SK-N-SH treated with all-trans-retinoic acid at 6 μM for 48 hours (cell line): ENCODE data around the gene NUP214.
A peak's percentile ranks its signal among the peaks of the same experiment; 100 is the strongest.

Source experiments
- ATAC-seq: fragments of 200-7000 bp; cut with Tn5 transposase; 3 replicates; pipeline ENCODE4 v1.9.1; 2020; ENCODE audit warnings: mild to moderate bottlenecking, moderate library complexity
- ARNTL ChIP-seq: fragments of 450-650 bp; formaldehyde crosslinking; IDR thresholded peaks from 2 replicates; pipeline ENCODE4 v1.5.0; 2020; ENCODE audit warnings: low read depth, mild to moderate bottlenecking, moderate library complexity, borderline replicate concordance
- BACH2 ChIP-seq: fragments of 250-450 bp; sonication (Bioruptor Pico); IDR thresholded peaks from 2 replicates; pipeline ENCODE4 v1.9.0; 2021; ENCODE audit warnings: mild to moderate bottlenecking, borderline replicate concordance
- CSRNP3 ChIP-seq: fragments of 250-450 bp; sonication (Bioruptor Pico); IDR thresholded peaks from 2 replicates; pipeline ENCODE4 v1.5.1; 2021; ENCODE audit warnings: mild to moderate bottlenecking, moderate library complexity
- ESRRG ChIP-seq: fragments of 250-450 bp; sonication (Bioruptor Pico); IDR thresholded peaks from 2 replicates; pipeline ENCODE4 v1.6.1; 2021; ENCODE audit warnings: mild to moderate bottlenecking
- GLIS3 ChIP-seq: fragments of 250-450 bp; sonication (Bioruptor Pico); IDR thresholded peaks from 2 replicates; pipeline ENCODE4 v1.5.0; 2020; ENCODE audit warnings: mild to moderate bottlenecking, moderate library complexity
- ISL1 ChIP-seq: fragments of 250-450 bp; sonication (Bioruptor Pico); IDR thresholded peaks from 2 replicates; pipeline ENCODE4 v2.1.2; 2022; ENCODE audit warnings: mild to moderate bottlenecking, moderate library complexity
- OSR1 ChIP-seq: fragments of 250-450 bp; sonication (Bioruptor Pico); IDR thresholded peaks from 2 replicates; pipeline ENCODE4 v1.8.0; 2022; ENCODE audit warnings: moderate library complexity, mild to moderate bottlenecking, inconsistent platforms
- POU6F1 ChIP-seq: fragments of 250-450 bp; sonication (Bioruptor Pico); IDR thresholded peaks from 2 replicates; pipeline ENCODE4 v1.8.0; 2021; ENCODE audit warnings: low read depth, mild to moderate bottlenecking, moderate library complexity, borderline replicate concordance
- PPARA ChIP-seq: fragments of 250-450 bp; sonication (Bioruptor Pico); IDR thresholded peaks from 2 replicates; pipeline ENCODE4 v1.5.0; 2020; ENCODE audit warnings: mild to moderate bottlenecking, borderline replicate concordance
- RARB ChIP-seq: fragments of 250-450 bp; sonication (Bioruptor Pico); IDR thresholded peaks from 2 replicates; pipeline ENCODE4 v1.8.0; 2021; ENCODE audit warnings: mild to moderate bottlenecking, moderate library complexity
- SNAI2 ChIP-seq: fragments of 250-450 bp; sonication (Bioruptor Pico); IDR thresholded peaks from 2 replicates; pipeline ENCODE4 v1.5.0; 2020; ENCODE audit warnings: mild to moderate bottlenecking, moderate library complexity
- TCF4 ChIP-seq: fragments of 250-450 bp; sonication (Bioruptor Pico); IDR thresholded peaks from 2 replicates; pipeline ENCODE4 v1.8.0; 2021; ENCODE audit warnings: mild to moderate bottlenecking, moderate library complexity, borderline replicate concordance
- TOX ChIP-seq: fragments of 250-450 bp; sonication (Bioruptor Pico); IDR thresholded peaks from 2 replicates; pipeline ENCODE4 v1.8.0; 2021; ENCODE audit warnings: mild to moderate bottlenecking, moderate library complexity, borderline replicate concordance
- TSHZ2 ChIP-seq: fragments of 250-450 bp; sonication (Bioruptor Pico); IDR thresholded peaks from 2 replicates; pipeline ENCODE4 v1.5.0; 2020; ENCODE audit warnings: mild to moderate bottlenecking, moderate library complexity
- ZC3H10 ChIP-seq: fragments of 250-450 bp; sonication (Bioruptor Pico); IDR thresholded peaks from 2 replicates; pipeline ENCODE4 v1.5.1; 2021; ENCODE audit warnings: mild to moderate bottlenecking, moderate library complexity
- ZFP3 ChIP-seq: fragments of 250-450 bp; sonication (Bioruptor Pico); IDR thresholded peaks from 2 replicates; pipeline ENCODE4 v1.5.0; 2020; ENCODE audit warnings: mild to moderate bottlenecking, moderate library complexity
- ZFP30 ChIP-seq: fragments of 450-650 bp; formaldehyde crosslinking; IDR thresholded peaks from 2 replicates; pipeline ENCODE4 v1.5.0; 2022; ENCODE audit warnings: mild to moderate bottlenecking, moderate library complexity
- ZNF565 ChIP-seq: fragments of 450-650 bp; formaldehyde crosslinking; conservative IDR thresholded peaks from 2 replicates; pipeline ENCODE4 v1.5.0; 2020; ENCODE audit warnings: low read depth, mild to moderate bottlenecking, moderate library complexity
- ZNF70 ChIP-seq: fragments of 450-650 bp; formaldehyde crosslinking; IDR thresholded peaks from 2 replicates; pipeline ENCODE4 v1.5.0; 2020; ENCODE audit warnings: mild to moderate bottlenecking, moderate library complexity
- TF ChIP-seq, protein P1 (sequence below): fragments of 250-450 bp; sonication (Bioruptor Pico); IDR thresholded peaks from 2 replicates; pipeline ENCODE4 v1.5.1; 2020; ENCODE audit warnings: low read depth, mild to moderate bottlenecking, moderate library complexity
- TF ChIP-seq, protein P2 (sequence below): fragments of 250-450 bp; sonication (Bioruptor Pico); IDR thresholded peaks from 2 replicates; pipeline ENCODE4 v1.8.0; 2020; ENCODE audit warnings: mild to moderate bottlenecking, moderate library complexity, borderline replicate concordance

NUP214 gene

GRCh38 chr9:131179561-131180219, 54.3 kb downstream of the NUP214 start:
- ATAC-seq, result peak; percentile 77
- TF ChIP-seq ISL1 (CRISPR knock-in tag) (peak; percentile 31; the same call in 1 of the 2 replicates), TCF4 (CRISPR knock-in tag) (no peak), GLIS3 (CRISPR knock-in tag) (no peak), ZNF565 (CRISPR knock-in tag) (no peak), ZNF70 (CRISPR knock-in tag) (no peak), BACH2 (CRISPR knock-in tag) (no peak), SNAI2 (CRISPR knock-in tag) (no peak), ZFP3 (CRISPR knock-in tag) (no peak), POU6F1 (CRISPR knock-in tag) (no peak), PPARA (CRISPR knock-in tag) (0 out of 2 replicates have a peak, but pooled peaks have one; percentile 9), TSHZ2 (CRISPR knock-in tag) (no peak), ZC3H10 (CRISPR knock-in tag) (no peak)
- TF ChIP-seq, protein P1, sequence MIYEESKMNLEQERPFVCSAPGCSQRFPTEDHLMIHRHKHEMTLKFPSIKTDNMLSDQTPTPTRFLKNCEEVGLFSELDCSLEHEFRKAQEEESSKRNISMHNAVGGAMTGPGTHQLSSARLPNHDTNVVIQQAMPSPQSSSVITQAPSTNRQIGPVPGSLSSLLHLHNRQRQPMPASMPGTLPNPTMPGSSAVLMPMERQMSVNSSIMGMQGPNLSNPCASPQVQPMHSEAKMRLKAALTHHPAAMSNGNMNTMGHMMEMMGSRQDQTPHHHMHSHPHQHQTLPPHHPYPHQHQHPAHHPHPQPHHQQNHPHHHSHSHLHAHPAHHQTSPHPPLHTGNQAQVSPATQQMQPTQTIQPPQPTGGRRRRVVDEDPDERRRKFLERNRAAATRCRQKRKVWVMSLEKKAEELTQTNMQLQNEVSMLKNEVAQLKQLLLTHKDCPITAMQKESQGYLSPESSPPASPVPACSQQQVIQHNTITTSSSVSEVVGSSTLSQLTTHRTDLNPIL, result no peak

DNA sequence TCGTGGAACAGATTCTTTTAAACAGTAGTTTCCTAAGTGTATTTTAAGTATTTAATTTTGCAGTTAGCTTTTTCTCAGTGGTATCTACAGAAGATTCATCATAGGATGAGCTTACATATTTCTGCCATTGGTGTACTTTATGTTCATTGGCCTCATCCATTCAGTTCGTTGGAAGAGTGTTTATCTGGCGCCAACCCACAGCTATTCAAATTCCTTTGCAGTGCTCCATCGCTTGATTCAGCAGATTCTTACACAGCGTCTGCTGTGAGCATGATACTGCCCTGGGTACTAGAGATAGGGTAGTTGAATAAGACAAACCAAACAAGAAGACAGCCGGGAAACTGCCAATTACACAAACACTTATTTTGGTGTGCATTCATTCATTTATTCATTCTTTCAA, 55.1 kb downstream of the NUP214 start:
- TF ChIP-seq OSR1 (CRISPR knock-in tag), result no peak
- TF ChIP-seq PPARA (CRISPR knock-in tag), result no peak
- TF ChIP-seq ARNTL (CRISPR knock-in tag), result no peak
- TF ChIP-seq BACH2 (CRISPR knock-in tag), result no peak
- no peak for TF ChIP-seq TOX
- TF ChIP-seq ZFP3 (CRISPR knock-in tag), result no peak
- TF ChIP-seq TCF4 (CRISPR knock-in tag), result no peak
- no peak for TF ChIP-seq ZFP30 (CRISPR knock-in tag)
- TF ChIP-seq, protein P2, sequence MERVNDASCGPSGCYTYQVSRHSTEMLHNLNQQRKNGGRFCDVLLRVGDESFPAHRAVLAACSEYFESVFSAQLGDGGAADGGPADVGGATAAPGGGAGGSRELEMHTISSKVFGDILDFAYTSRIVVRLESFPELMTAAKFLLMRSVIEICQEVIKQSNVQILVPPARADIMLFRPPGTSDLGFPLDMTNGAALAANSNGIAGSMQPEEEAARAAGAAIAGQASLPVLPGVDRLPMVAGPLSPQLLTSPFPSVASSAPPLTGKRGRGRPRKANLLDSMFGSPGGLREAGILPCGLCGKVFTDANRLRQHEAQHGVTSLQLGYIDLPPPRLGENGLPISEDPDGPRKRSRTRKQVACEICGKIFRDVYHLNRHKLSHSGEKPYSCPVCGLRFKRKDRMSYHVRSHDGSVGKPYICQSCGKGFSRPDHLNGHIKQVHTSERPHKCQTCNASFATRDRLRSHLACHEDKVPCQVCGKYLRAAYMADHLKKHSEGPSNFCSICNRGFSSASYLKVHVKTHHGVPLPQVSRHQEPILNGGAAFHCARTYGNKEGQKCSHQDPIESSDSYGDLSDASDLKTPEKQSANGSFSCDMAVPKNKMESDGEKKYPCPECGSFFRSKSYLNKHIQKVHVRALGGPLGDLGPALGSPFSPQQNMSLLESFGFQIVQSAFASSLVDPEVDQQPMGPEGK (CRISPR knock-in tag), result no peak
- TF ChIP-seq SNAI2 (CRISPR knock-in tag), result no peak
- no peak for TF ChIP-seq CSRNP3 (CRISPR knock-in tag)
- TF ChIP-seq RARB (CRISPR knock-in tag), result no peak
- TF ChIP-seq ZNF565 (CRISPR knock-in tag), result no peak
- no peak for TF ChIP-seq ZC3H10 (CRISPR knock-in tag)
- TF ChIP-seq POU6F1 (CRISPR knock-in tag), result no peak
- no peak for TF ChIP-seq TSHZ2 (CRISPR knock-in tag)
- no peak for TF ChIP-seq GLIS3 (CRISPR knock-in tag)
- TF ChIP-seq, protein P1, result no peak
- TF ChIP-seq ESRRG, result no peak
- no peak for TF ChIP-seq ISL1 (CRISPR knock-in tag)
- ATAC-seq, result peak; percentile 87
